Measurements from ENCODE around the gene NUP160. TPM values are rescaled to one million over a fixed set of nuclear protein-coding genes. Genes with fewer than 3 reads are reported as not detected.

The NUP160 gene
- total RNA-seq, 1 experiment from 2014 or later, result 172 TPM

GRCh38 chr11:47852053-47852452, 3.9 kb upstream of the NUP160 start:
- CTCF ChIA-PET, result no interaction called here
- intact Hi-C loops (cut with micrococcal nuclease; ENCODE audit: unreplicated experiment), result loop anchor here (5.0 to 10.0 kb wide), 4 partner anchors 287 to 675 kb away; partner anchors contain the start of genes ARFGAP2, PTPMT1 and SLC39A13

GRCh38 chr11:47850337-47850736, 2.2 kb upstream of the NUP160 start:
- no TSS peak for BruUV-seq (replicated peaks)
- CTCF ChIA-PET, result no interaction called here
- intact Hi-C loops (cut with micrococcal nuclease; ENCODE audit: unreplicated experiment), result loop anchor here (5.0 to 10.0 kb wide), 4 partner anchors 286 to 673 kb away; partner anchors contain the start of genes ARFGAP2, PTPMT1 and SLC39A13

More at GRCh38 chr11:47852053-47852452, 3.9 kb upstream of the NUP160 start:
- no peak for DNase-seq (ENCODE audit: low spot score)
- H3K4me1 ChIP-seq (ENCODE audit: insufficient read depth, low read length, poor library complexity, severe bottlenecking), result peaks cover 15% of the 10 kb centered on the region
- POLR2A ChIA-PET (ENCODE audit: low non-redundant PET), result interaction anchor here (0.6 kb wide), 1 partner anchor 423 kb away, joined by 3 read pairs; no protein-coding TSS in a partner anchor
- H3K27ac ChIP-seq (ENCODE audit: low read depth, low read length, poor library complexity, severe bottlenecking), result no peak overlapping the region
- no peak overlapping the region for H3K4me3 ChIP-seq (ENCODE audit: low read depth, low read length, poor library complexity, severe bottlenecking)
- peaks cover 1% of the 10 kb centered on the region for H3K36me3 ChIP-seq (ENCODE audit: insufficient read depth, low read length, poor library complexity, severe bottlenecking)
- BruUV-seq (replicated peaks), result no TSS peak
- TF ChIP-seq EZH2 (IDR thresholded peaks at IDR 0.05; ENCODE audit: borderline replicate concordance, low read depth, low read length, poor library complexity, severe bottlenecking) (no peak), CTCF (conservative IDR thresholded peaks at IDR 0.05; ENCODE audit: low read depth, low read length) (no peak)
- H3K9me3 ChIP-seq (ENCODE audit: low read depth, low read length, poor library complexity, severe bottlenecking), result no peaks in the 10 kb centered on the region
- H3K27me3 ChIP-seq (replicated peaks; ENCODE audit: insufficient read depth, low read depth, low read length, poor library complexity), result no peaks in the 10 kb centered on the region

GRCh38 chr11:47848700-47849155, 578 bp upstream of the NUP160 start:
- POLR2A ChIA-PET (ENCODE audit: low non-redundant PET), result no interaction called here
- Histone ChIP-seq H3K4me3 (ENCODE audit: low read depth, low read length, poor library complexity, severe bottlenecking) (peak overlapping the region; percentile 62), H3K27me3 (replicated peaks; ENCODE audit: insufficient read depth, low read depth, low read length, poor library complexity) (no peaks in the 10 kb centered on the region), H3K9me3 (ENCODE audit: low read depth, low read length, poor library complexity, severe bottlenecking) (no peaks in the 10 kb centered on the region), H3K27ac (ENCODE audit: low read depth, low read length, poor library complexity, severe bottlenecking) (peak overlapping the region; percentile 93), H3K4me1 (ENCODE audit: insufficient read depth, low read length, poor library complexity, severe bottlenecking) (peaks cover 18% of the 10 kb centered on the region), H3K36me3 (ENCODE audit: insufficient read depth, low read length, poor library complexity, severe bottlenecking) (peaks cover 32% of the 10 kb centered on the region)
- intact Hi-C loops (cut with micrococcal nuclease; ENCODE audit: unreplicated experiment), result loop anchor here (5.0 kb wide), 2 partner anchors 206 to 581 kb away; partner anchors contain the start of gene MTCH2
- TF ChIP-seq CTCF (conservative IDR thresholded peaks at IDR 0.05; ENCODE audit: low read depth, low read length) (0 out of 2 replicates have a peak, but pooled peaks have one; percentile 0), EZH2 (IDR thresholded peaks at IDR 0.05; ENCODE audit: borderline replicate concordance, low read depth, low read length, poor library complexity, severe bottlenecking) (no peak)
- CTCF ChIA-PET, result no interaction called here
- TSS peak; percentile 79 for BruUV-seq (replicated peaks)
- no peak for DNase-seq (ENCODE audit: low spot score)

More at GRCh38 chr11:47850337-47850736, 2.2 kb upstream of the NUP160 start:
- H3K36me3 ChIP-seq (ENCODE audit: insufficient read depth, low read length, poor library complexity, severe bottlenecking), result peaks cover 19% of the 10 kb centered on the region
- no peak for TF ChIP-seq EZH2 (IDR thresholded peaks at IDR 0.05; ENCODE audit: borderline replicate concordance, low read depth, low read length, poor library complexity, severe bottlenecking)
- TF ChIP-seq CTCF (conservative IDR thresholded peaks at IDR 0.05; ENCODE audit: low read depth, low read length), result no peak
- no peaks in the 10 kb centered on the region for H3K27me3 ChIP-seq (replicated peaks; ENCODE audit: insufficient read depth, low read depth, low read length, poor library complexity)
- no peak overlapping the region for H3K4me3 ChIP-seq (ENCODE audit: low read depth, low read length, poor library complexity, severe bottlenecking)
- peaks cover 18% of the 10 kb centered on the region for H3K4me1 ChIP-seq (ENCODE audit: insufficient read depth, low read length, poor library complexity, severe bottlenecking)
- POLR2A ChIA-PET (ENCODE audit: low non-redundant PET), result no interaction called here
- no peak for DNase-seq (ENCODE audit: low spot score)
- H3K9me3 ChIP-seq (ENCODE audit: low read depth, low read length, poor library complexity, severe bottlenecking), result no peaks in the 10 kb centered on the region
- no peak overlapping the region for H3K27ac ChIP-seq (ENCODE audit: low read depth, low read length, poor library complexity, severe bottlenecking)
